CD4-positive, CD25-positive, alpha-beta regulatory T cell (primary cell): ENCODE results near the gene DPPA2. TPM values are rescaled to one million over a fixed set of nuclear protein-coding genes. Genes with fewer than 3 reads are reported as not detected.

Experiments
- ATAC-seq, 2 donors: fragments of 150-1000 bp; cut with Tn5 transposase; one replicate each; pipeline ENCODE4 v1.10.0; 2021; ENCODE audit warnings: low read depth in 2 of 2, moderate number of reproducible peaks in 2 of 2, moderate library complexity in 1 of 2
- DNase-seq, 3 donors: peaks; one replicate each; pipeline versions ENCODE4 v3.0.0 to v3.0.0-alpha.2; 2012 to 2022; ENCODE audit warnings: mixed read lengths in 1 of 3
- H3K27ac ChIP-seq: one replicate; pipeline ENCODE4 v1.7.0; 2013; ENCODE audit warnings: mild to moderate bottlenecking, low read length; ENCODE audit not compliant: insufficient read depth, poor library complexity, severe bottlenecking
- H3K27me3 ChIP-seq: one replicate; pipeline ENCODE4 v1.7.0; 2013; ENCODE audit warnings: low read length; ENCODE audit not compliant: control insufficient read depth, insufficient read depth
- H3K36me3 ChIP-seq: one replicate; pipeline ENCODE4 v1.7.0; 2013; ENCODE audit warnings: mild to moderate bottlenecking, low read length, moderate library complexity; ENCODE audit not compliant: control insufficient read depth, insufficient read depth
- H3K4me1 ChIP-seq: 2 replicates; pipeline ENCODE4 v1.7.0; 2013; ENCODE audit warnings: mild to moderate bottlenecking, low read length; ENCODE audit not compliant: insufficient read depth, control insufficient read depth, poor library complexity, severe bottlenecking
- H3K4me3 ChIP-seq: one replicate; pipeline ENCODE4 v1.7.0; 2013; ENCODE audit warnings: low read depth, mild to moderate bottlenecking, low read length, moderate library complexity
- H3K9me3 ChIP-seq, 2 experiments: 1 replicate in 1 of 2; 2 replicates in 1 of 2; pipeline ENCODE4 v1.7.0; 2013; ENCODE audit warnings: low read length in 2 of 2, mild to moderate bottlenecking in 1 of 2, moderate library complexity in 1 of 2; ENCODE audit not compliant: control insufficient read depth in 2 of 2
- H3K27ac Mint-ChIP-seq, 3 donors: one replicate each; pipeline ENCODE4 v1.8.0; 2020 to 2022; ENCODE audit warnings: mild to moderate bottlenecking in 3 of 3, mixed read lengths in 3 of 3, moderate library complexity in 2 of 3
- H3K27me3 Mint-ChIP-seq: one replicate; pipeline ENCODE4 v1.8.0; 2022; ENCODE audit warnings: mild to moderate bottlenecking, mixed read lengths
- H3K36me3 Mint-ChIP-seq: one replicate; pipeline ENCODE4 v1.8.0; 2020; ENCODE audit warnings: mixed read lengths
- H3K4me1 Mint-ChIP-seq, 4 donors: one replicate each; pipeline ENCODE4 v1.8.0; 2020 to 2022; ENCODE audit warnings: mixed read lengths in 4 of 4, mild to moderate bottlenecking in 1 of 4
- H3K4me3 Mint-ChIP-seq, 4 donors: one replicate each; pipeline ENCODE4 v1.8.0; 2020 to 2022; ENCODE audit warnings: mild to moderate bottlenecking in 4 of 4, mixed read lengths in 4 of 4, moderate library complexity in 3 of 4
- H3K9me3 Mint-ChIP-seq, 7 donors: one replicate each; pipeline ENCODE4 v1.8.0; 2020 to 2022; ENCODE audit warnings: mixed read lengths in 7 of 7, mild to moderate bottlenecking in 3 of 7, moderate library complexity in 2 of 7
- polyA plus RNA-seq, 4 donors: library from polyadenylated mRNA; unstranded; fragments of 300-500 nt; fragmentation: Illumina TruSeq; gene quantifications; one replicate each; pipeline ENCODE4 v1.2.3, GENCODE V29; 2021
- total RNA-seq: library from RNA; stranded (reverse); gene quantifications from one replicate; pipeline ENCODE4 v1.2.3, GENCODE V29; 2022

DPPA2 gene
- total and polyA plus RNA-seq, 5 donors from 2014 or later, result not detected

DNA sequence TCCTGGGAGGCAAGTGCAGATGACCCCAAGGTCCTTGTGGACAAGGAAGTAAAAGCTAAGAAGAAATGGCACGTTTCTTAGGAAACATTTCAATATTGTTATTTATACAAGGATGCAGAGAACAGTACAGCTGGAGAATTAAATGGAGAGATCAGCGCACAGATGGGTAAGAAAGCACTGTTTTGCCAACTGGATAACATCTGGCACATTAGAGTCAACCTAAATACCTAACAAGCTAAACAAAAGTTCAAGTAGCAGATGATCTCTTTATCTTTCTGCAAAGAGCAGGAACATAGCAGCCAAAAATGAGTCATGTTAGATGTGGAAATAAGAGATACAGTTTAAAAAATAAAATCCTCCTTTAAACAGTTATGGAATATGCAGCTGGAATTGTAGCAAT is 36.7 kb upstream of the DPPA2 start:
- H3K27me3 Mint-ChIP-seq, result no peaks in the 10 kb centered on the region

DNA sequence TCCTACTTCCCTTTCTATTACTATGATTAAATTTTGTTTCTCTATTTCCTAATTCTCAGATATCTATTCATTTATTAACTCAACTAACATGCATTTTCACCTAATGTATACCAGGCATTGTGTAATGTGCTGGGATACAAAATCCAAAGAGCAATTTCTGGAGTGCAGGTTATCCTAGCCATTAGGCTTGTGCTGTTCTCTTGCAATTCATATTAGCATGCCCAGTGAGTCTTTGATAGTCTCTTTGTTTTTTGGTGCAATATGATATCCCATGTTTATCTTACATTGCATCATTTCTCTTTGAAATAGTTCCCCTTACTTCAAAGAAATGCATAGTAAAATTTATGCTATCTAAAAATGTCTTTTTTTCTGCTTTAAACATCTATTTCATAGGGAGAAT is 34.9 kb upstream of the DPPA2 start:
- H3K4me3 ChIP-seq, result no peak overlapping the region
- no peak overlapping the region for H3K27ac ChIP-seq
- DNase-seq (no peak), ATAC-seq (no peak)
- H3K9me3 ChIP-seq, result no peaks in the 10 kb centered on the region
- H3K4me1 ChIP-seq, result no peaks in the 10 kb centered on the region
- Mint-ChIP-seq H3K4me3 (no peak overlapping the region), H3K27me3 (no peaks in the 10 kb centered on the region), H3K4me1 (no peaks in the 10 kb centered on the region), H3K27ac (no peak overlapping the region), H3K36me3 (no peaks in the 10 kb centered on the region), H3K9me3 (peaks cover 0 to 2% (median 0%) of the 10 kb centered on the region in 7 donors)
- H3K36me3 ChIP-seq, result no peaks in the 10 kb centered on the region
- H3K27me3 ChIP-seq, result no peaks in the 10 kb centered on the region

More for the DNA sequence above, 36.7 kb upstream of the DPPA2 start:
- DNase-seq (no peak), ATAC-seq (no peak)
- H3K4me3 ChIP-seq, result no peak overlapping the region
- no peaks in the 10 kb centered on the region for H3K36me3 Mint-ChIP-seq
- H3K27ac ChIP-seq, result no peak overlapping the region
- peaks cover 0 to 2% (median 0%) of the 10 kb centered on the region in 7 donors for H3K9me3 Mint-ChIP-seq
- H3K9me3 ChIP-seq, result no peaks in the 10 kb centered on the region
- H3K4me1 ChIP-seq, result no peaks in the 10 kb centered on the region
- H3K27me3 ChIP-seq, result no peaks in the 10 kb centered on the region
- no peaks in the 10 kb centered on the region for H3K36me3 ChIP-seq
- no peaks in the 10 kb centered on the region for H3K4me1 Mint-ChIP-seq
- no peak overlapping the region for H3K4me3 Mint-ChIP-seq
- H3K27ac Mint-ChIP-seq, result no peak overlapping the region

GRCh38 chr3:109346770-109347295 is 30.5 kb upstream of the DPPA2 start:
- Mint-ChIP-seq H3K36me3 (no peaks in the 10 kb centered on the region), H3K27ac (no peak overlapping the region), H3K9me3 (peaks cover 0 to 2% (median 0%) of the 10 kb centered on the region in 7 donors), H3K4me1 (no peaks in the 10 kb centered on the region), H3K27me3 (no peaks in the 10 kb centered on the region), H3K4me3 (no peak overlapping the region)
- DNase-seq (no peak), ATAC-seq (no peak)
- Histone ChIP-seq H3K36me3 (no peaks in the 10 kb centered on the region), H3K27me3 (no peaks in the 10 kb centered on the region), H3K4me1 (no peaks in the 10 kb centered on the region), H3K9me3 (no peaks in the 10 kb centered on the region), H3K27ac (no peak overlapping the region), H3K4me3 (no peak overlapping the region)

GRCh38 chr3:109346099-109346498 is 29.8 kb upstream of the DPPA2 start:
- Histone ChIP-seq H3K9me3 (no peaks in the 10 kb centered on the region), H3K4me1 (no peaks in the 10 kb centered on the region), H3K36me3 (no peaks in the 10 kb centered on the region), H3K27me3 (no peaks in the 10 kb centered on the region), H3K27ac (no peak overlapping the region), H3K4me3 (no peak overlapping the region)
- peaks cover 0 to 2% (median 0%) of the 10 kb centered on the region in 7 donors for H3K9me3 Mint-ChIP-seq
- no peaks in the 10 kb centered on the region for H3K4me1 Mint-ChIP-seq
- ATAC-seq (no peak), DNase-seq (no peak)
- no peaks in the 10 kb centered on the region for H3K27me3 Mint-ChIP-seq
- no peaks in the 10 kb centered on the region for H3K36me3 Mint-ChIP-seq
- H3K4me3 Mint-ChIP-seq, result no peak overlapping the region
- no peak overlapping the region for H3K27ac Mint-ChIP-seq

DNA sequence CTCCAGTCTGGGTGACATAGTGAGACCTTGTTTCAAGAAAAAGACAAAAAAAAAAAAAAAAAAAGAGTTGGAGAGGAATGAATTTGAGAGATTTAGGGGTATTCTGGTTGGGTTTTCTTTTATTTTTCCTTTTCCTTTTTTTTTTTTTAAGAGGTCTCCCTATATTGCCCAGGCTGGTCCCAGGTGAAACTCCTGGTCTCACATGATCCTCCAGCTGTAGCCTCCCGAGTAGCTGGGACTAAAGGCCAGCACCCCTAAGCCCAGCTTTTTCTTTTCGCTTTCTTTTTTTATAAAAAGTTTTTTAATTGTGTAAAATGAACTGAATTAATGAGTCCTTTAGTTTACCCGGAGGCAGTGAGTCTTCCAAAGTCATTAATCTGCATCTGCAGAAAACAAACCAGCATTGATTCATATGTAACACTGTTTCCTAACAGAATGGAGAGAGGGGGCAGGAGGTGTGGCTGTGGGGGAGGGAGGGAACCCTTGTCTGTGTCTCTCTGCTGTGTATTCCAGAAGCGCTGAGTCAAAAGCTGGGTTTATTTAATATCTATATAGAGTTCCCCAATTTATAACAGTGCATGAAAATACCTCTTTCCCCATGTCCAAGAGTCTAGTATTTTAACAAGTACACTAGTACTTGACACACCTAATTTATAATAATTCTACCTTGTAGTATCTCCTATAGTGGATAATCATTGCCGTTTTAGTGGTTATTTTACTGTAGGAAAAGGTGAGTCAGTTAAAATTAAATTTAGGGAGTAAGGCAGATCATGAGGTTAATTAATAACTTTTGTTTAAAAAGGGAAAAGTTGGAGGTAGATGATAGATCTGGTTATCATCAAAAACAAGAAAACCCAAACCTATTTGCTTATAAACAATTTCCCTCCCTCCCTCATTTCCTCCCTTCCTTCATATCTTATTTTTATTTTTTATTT is 23.7 kb upstream of the DPPA2 start:
- Mint-ChIP-seq H3K9me3 (peaks cover 0 to 3% (median 0%) of the 10 kb centered on the region in 7 donors), H3K4me3 (no peak overlapping the region), H3K27me3 (peaks cover 13% of the 10 kb centered on the region), H3K36me3 (no peaks in the 10 kb centered on the region), H3K27ac (no peak overlapping the region), H3K4me1 (peaks cover 0 to 11% (median 0%) of the 10 kb centered on the region in 4 donors)
- ATAC-seq (no peak), DNase-seq (no peak)
- H3K4me1 ChIP-seq, result no peaks in the 10 kb centered on the region
- H3K36me3 ChIP-seq, result no peaks in the 10 kb centered on the region
- no peak overlapping the region for H3K27ac ChIP-seq
- H3K4me3 ChIP-seq, result no peak overlapping the region
- peaks cover 9% of the 10 kb centered on the region for H3K27me3 ChIP-seq
- no peaks in the 10 kb centered on the region for H3K9me3 ChIP-seq

- H3K4me3 ChIP-seq, result no peak overlapping the region
- no peak overlapping the region for H3K4me3 Mint-ChIP-seq
- H3K27ac Mint-ChIP-seq, result no peak overlapping the region
- DNase-seq, result no peak
- no peaks in the 10 kb centered on the region for H3K4me1 ChIP-seq
- peaks cover 13% of the 10 kb centered on the region for H3K27me3 Mint-ChIP-seq
- H3K27me3 ChIP-seq, result peaks cover 9% of the 10 kb centered on the region
- H3K9me3 Mint-ChIP-seq, result peaks cover 0 to 3% (median 0%) of the 10 kb centered on the region in 7 donors
- H3K36me3 ChIP-seq, result no peaks in the 10 kb centered on the region
- H3K27ac ChIP-seq, result no peak overlapping the region
- H3K36me3 Mint-ChIP-seq, result no peaks in the 10 kb centered on the region
- H3K9me3 ChIP-seq, result no peaks in the 10 kb centered on the region
- peaks cover 0 to 11% (median 0%) of the 10 kb centered on the region in 4 donors for H3K4me1 Mint-ChIP-seq
- no peak for ATAC-seq
Observed at GRCh38 chr3:109339197-109339596, 22.9 kb upstream of the DPPA2 start.

- peaks cover 0 to 3% (median 0%) of the 10 kb centered on the region in 7 donors for H3K9me3 Mint-ChIP-seq
- Histone ChIP-seq H3K36me3 (no peaks in the 10 kb centered on the region), H3K27ac (no peak overlapping the region), H3K4me3 (no peak overlapping the region), H3K9me3 (no peaks in the 10 kb centered on the region), H3K27me3 (peaks cover 9% of the 10 kb centered on the region), H3K4me1 (no peaks in the 10 kb centered on the region)
- peaks cover 0 to 11% (median 0%) of the 10 kb centered on the region in 4 donors for H3K4me1 Mint-ChIP-seq
- H3K4me3 Mint-ChIP-seq, result no peak overlapping the region
- no peak for ATAC-seq
- no peaks in the 10 kb centered on the region for H3K36me3 Mint-ChIP-seq
- H3K27ac Mint-ChIP-seq, result no peak overlapping the region
- H3K27me3 Mint-ChIP-seq, result peaks cover 13% of the 10 kb centered on the region
- DNase-seq, result no peak
Observed at GRCh38 chr3:109338322-109338721, 22.0 kb upstream of the DPPA2 start.
